ENCODE results near the gene OR8I2. TPM values are rescaled to one million over a fixed set of nuclear protein-coding genes. Genes with fewer than 3 reads are reported as not detected.
"Not testable (repeated sequence)": the region's sequence is repeated elsewhere in the genome, so short reads cannot be mapped to it uniquely, and the experiment has no call there.

OR8I2 gene
- not detected in 2 replicates for total RNA-seq

- DNase-seq (ENCODE audit: low read depth in 2 of 2): no peak
These were observed at the start of gene OR8I2 for GRCh38 chr11:56093008-56093407. Gene OR8I2 (plus strand): TSS chr11:56093308. CDS start chr11:56093308, 0 bp downstream.

GRCh38 chr11:56045538-56045937 lies 47.6 kb upstream of the OR8I2 start:
- no peak for DNase-seq (ENCODE audit: low read depth in 2 of 2)

- DNase-seq (ENCODE audit: low read depth in 2 of 2): no peak
These were observed 44.6 kb upstream of the OR8I2 start for GRCh38 chr11:56048480-56048879.

- no peak for DNase-seq (ENCODE audit: low read depth in 2 of 2)
These were observed 43.6 kb upstream of the OR8I2 start for GRCh38 chr11:56049487-56049886.

GRCh38 chr11:56056366-56056765 lies 36.7 kb upstream of the OR8I2 start:
- not testable (repeated sequence) for DNase-seq (ENCODE audit: low read depth in 2 of 2)

- DNase-seq (ENCODE audit: low read depth in 2 of 2): not testable (repeated sequence)
These were observed 35.4 kb upstream of the OR8I2 start for GRCh38 chr11:56057661-56058237.

GRCh38 chr11:56058260-56058780 lies 34.8 kb upstream of the OR8I2 start:
- not testable (repeated sequence) for DNase-seq (ENCODE audit: low read depth in 2 of 2)

- DNase-seq (ENCODE audit: low read depth in 2 of 2): no peak
These were observed 26.1 kb upstream of the OR8I2 start for GRCh38 chr11:56066980-56067379.

GRCh38 chr11:56089697-56090096 lies 3.4 kb upstream of the OR8I2 start:
- DNase-seq (ENCODE audit: low read depth in 2 of 2): no peak

GRCh38 chr11:56103210-56103737 lies 10.2 kb downstream of the OR8I2 start, which contains the start of gene OR8H2:
Gene OR8H2 (plus strand): TSS chr11:56103687. CDS start chr11:56105043, 1,356 bp downstream.
- DNase-seq (ENCODE audit: low read depth in 2 of 2): no peak

- DNase-seq (ENCODE audit: low read depth in 2 of 2): no peak
These were observed 29.0 kb downstream of the OR8I2 start, which contains the start of gene OR8H3 for GRCh38 chr11:56122073-56122472. Gene OR8H3 (plus strand): TSS chr11:56122373. CDS start chr11:56122373, 0 bp downstream.

- DNase-seq (ENCODE audit: low read depth in 2 of 2): no peak
These were observed 47.1 kb downstream of the OR8I2 start, which contains the start of gene OR8J3 for GRCh38 chr11:56140151-56140661. Gene OR8J3 (minus strand): TSS chr11:56140201. CDS start chr11:56137718, 2,483 bp downstream.

GRCh38 chr11:56143681-56144080 lies 50.6 kb downstream of the OR8I2 start:
- DNase-seq (ENCODE audit: low read depth in 2 of 2): not testable (repeated sequence)

Other genes with a start within 250 kb of the OR8I2 start
- gene TRIM51, start 210.0 kb upstream of the OR8I2 start, total RNA-seq: not detected in 2 replicates
- not detected in 2 replicates for gene OR5W2, start 178.7 kb upstream of the OR8I2 start, total RNA-seq
- not detected in 2 replicates for gene OR5I1, start 156.9 kb upstream of the OR8I2 start, total RNA-seq
- gene OR10AG1, start 123.4 kb upstream of the OR8I2 start, total RNA-seq: not detected in 2 replicates
- gene OR5F1, start 98.7 kb upstream of the OR8I2 start, total RNA-seq: not detected in 2 replicates
- not detected in 2 replicates for gene OR5AS1, start 65.7 kb upstream of the OR8I2 start, total RNA-seq
- not detected in 2 replicates for gene OR8H2, start 10.4 kb downstream of the OR8I2 start, total RNA-seq
- not detected in 2 replicates for gene OR8H3, start 29.1 kb downstream of the OR8I2 start, total RNA-seq
- not detected in 2 replicates for gene OR8J3, start 46.9 kb downstream of the OR8I2 start, total RNA-seq
- gene OR8K5, start 67.0 kb downstream of the OR8I2 start, total RNA-seq: not detected in 2 replicates
- gene OR5J2, start 83.3 kb downstream of the OR8I2 start, total RNA-seq: not detected in 2 replicates
- gene OR5T2, start 140.9 kb downstream of the OR8I2 start, total RNA-seq: not detected in 2 replicates
- not detected in 2 replicates for gene OR5T3, start 158.9 kb downstream of the OR8I2 start, total RNA-seq
- not detected in 2 replicates for gene OR5T1, start 180.8 kb downstream of the OR8I2 start, total RNA-seq
- not detected in 2 replicates for gene OR8H1, start 198.9 kb downstream of the OR8I2 start, total RNA-seq
- gene OR8K3, start 221.8 kb downstream of the OR8I2 start, total RNA-seq: not detected in 2 replicates

Data from dermis microvascular lymphatic vessel endothelial cell (primary cell).